OCI-M1 (cell line): Measurements from ENCODE around the gene SIPA1L3.
"Not testable (repeated sequence)": the region's sequence is repeated elsewhere in the genome, so short reads cannot be mapped to it uniquely, and the experiment has no call there.

Experiments used
- DNase-seq: peaks from one replicate; lab custom pipeline; 2025; lab: John Stamatoyannopoulos, UW

SIPA1L3 gene

GRCh38 chr19:37906869-37907734, at the start of gene SIPA1L3:
Gene SIPA1L3, plus strand, starts transcription at chr19:37907208. Its CDS starts 174,358 bp downstream, at chr19:38081566.
- peak; percentile 98 for DNase-seq

- DNase-seq = no peak
Measured at GRCh38 chr19:37864501-37864900, 42.5 kb upstream of the SIPA1L3 start.

GRCh38 chr19:37865930-37866329, 41.1 kb upstream of the SIPA1L3 start:
- not testable (repeated sequence) for DNase-seq

GRCh38 chr19:37867831-37868230, 39.2 kb upstream of the SIPA1L3 start:
- no peak for DNase-seq

- DNase-seq = no peak
Measured at GRCh38 chr19:37869766-37870340, 37.2 kb upstream of the SIPA1L3 start.

GRCh38 chr19:37872383-37872782, 34.6 kb upstream of the SIPA1L3 start:
- DNase-seq = no peak

- DNase-seq = no peak
Measured at GRCh38 chr19:37874784-37875183, 32.2 kb upstream of the SIPA1L3 start.

- DNase-seq = peak; percentile 40
Measured at GRCh38 chr19:37876032-37876431, 31.0 kb upstream of the SIPA1L3 start.

- no peak for DNase-seq
Measured at GRCh38 chr19:37877147-37877546, 29.9 kb upstream of the SIPA1L3 start.

- no peak for DNase-seq
Measured at GRCh38 chr19:37885392-37885791, 21.6 kb upstream of the SIPA1L3 start.

GRCh38 chr19:37886571-37886970, 20.4 kb upstream of the SIPA1L3 start:
- DNase-seq = no peak

GRCh38 chr19:37893845-37894575, 13.0 kb upstream of the SIPA1L3 start:
- DNase-seq = no peak

- no peak for DNase-seq
Measured at GRCh38 chr19:37896180-37896579, 10.8 kb upstream of the SIPA1L3 start.

- no peak for DNase-seq
Measured at GRCh38 chr19:37899453-37899852, 7.6 kb upstream of the SIPA1L3 start.

GRCh38 chr19:37899966-37900365, 7.0 kb upstream of the SIPA1L3 start:
- peak; percentile 23 for DNase-seq

- DNase-seq = peak; percentile 90
Measured at GRCh38 chr19:37902668-37903067, 4.3 kb upstream of the SIPA1L3 start.

GRCh38 chr19:37903096-37903495, 3.9 kb upstream of the SIPA1L3 start:
- no peak for DNase-seq

GRCh38 chr19:37905946-37906868, 801 bp upstream of the SIPA1L3 start, which contains the start of gene WDR87:
Gene WDR87, minus strand, starts transcription at chr19:37906594. Its CDS starts 8,355 bp downstream, at chr19:37898239.
- DNase-seq = peak; percentile 46

GRCh38 chr19:37907735-37908455, 887 bp downstream of the SIPA1L3 start:
- DNase-seq = no peak

- no peak for DNase-seq
Measured at GRCh38 chr19:37909661-37910199, 2.7 kb downstream of the SIPA1L3 start.

GRCh38 chr19:37914908-37915307, 7.9 kb downstream of the SIPA1L3 start:
- peak; percentile 31 for DNase-seq
